WTC11 (cell line): ENCODE data around the gene BTBD9. TPM values are rescaled to one million over a fixed set of nuclear protein-coding genes. Genes with fewer than 3 reads are reported as not detected.

Source experiments
- ATAC-seq: fragments of 200-7000 bp; cut with Tn5 transposase; 2 replicates; pipeline ENCODE4 v1.10.0; 2021; ENCODE audit warnings: mild to moderate bottlenecking, moderate library complexity
- CTCF ChIA-PET: fragments of 300-600 bp; sonication (Branson Sonifier 250); formaldehyde crosslinking; loops from one replicate; lab custom pipeline; 2021; ENCODE audit warnings: antibody characterized with exemption; lab: Charles Lee
- POLR2A ChIA-PET: fragments of 350-600 bp; sonication (Branson Sonifier 250); formaldehyde crosslinking; loops from one replicate; lab custom pipeline; 2021; ENCODE audit warnings: antibody characterized with exemption; lab: Charles Lee
- DNase-seq: peaks from one replicate; pipeline ENCODE4 v3.0.0; 2021; ENCODE audit warnings: low spot score
- H3K27ac Mint-ChIP-seq: 2 replicates; pipeline ENCODE4 v1.8.0; 2021; ENCODE audit warnings: mixed read lengths
- H3K27me3 Mint-ChIP-seq: 2 replicates; pipeline ENCODE4 v1.8.0; 2021; ENCODE audit warnings: low read depth, mild to moderate bottlenecking, moderate library complexity, mixed read lengths
- H3K36me3 Mint-ChIP-seq: 2 replicates; pipeline ENCODE4 v1.8.0; 2021; ENCODE audit warnings: mixed read lengths
- H3K4me1 Mint-ChIP-seq: 2 replicates; pipeline ENCODE4 v1.8.0; 2022; ENCODE audit warnings: mixed read lengths
- H3K4me3 Mint-ChIP-seq: 2 replicates; pipeline ENCODE4 v1.8.0; 2021; ENCODE audit warnings: mild to moderate bottlenecking, moderate library complexity, mixed read lengths
- H3K9me3 Mint-ChIP-seq: 2 replicates; pipeline ENCODE4 v1.8.0; 2021; ENCODE audit warnings: mixed read lengths
- ARID4B ChIP-seq: sonication (generic); formaldehyde crosslinking; IDR thresholded peaks from 2 replicates; pipeline ENCODE4 v1.8.0; 2023; ENCODE audit warnings: missing genetic modification reagents, mild to moderate bottlenecking, borderline replicate concordance
- ATF1 ChIP-seq: sonication (generic); formaldehyde crosslinking; IDR thresholded peaks from 2 replicates; pipeline ENCODE4 v1.8.1; 2023; ENCODE audit warnings: mild to moderate bottlenecking, moderate library complexity, missing genetic modification reagents
- CBFB ChIP-seq: sonication (generic); formaldehyde crosslinking; IDR thresholded peaks from 2 replicates; pipeline ENCODE4 v1.8.1; 2022; ENCODE audit warnings: mild to moderate bottlenecking, low read depth, missing genetic modification reagents
- CREM ChIP-seq: sonication (generic); formaldehyde crosslinking; IDR thresholded peaks from 2 replicates; pipeline ENCODE4 v1.8.1; 2022; ENCODE audit warnings: mild to moderate bottlenecking, missing genetic modification reagents, moderate library complexity
- ESRRA ChIP-seq: sonication (generic); formaldehyde crosslinking; IDR thresholded peaks from 2 replicates; pipeline ENCODE4 v1.8.1; 2022; ENCODE audit warnings: mild to moderate bottlenecking, missing genetic modification reagents, borderline replicate concordance
- GTF2I ChIP-seq: fragments of 250-450 bp; sonication (Bioruptor Pico); conservative IDR thresholded peaks from 2 replicates; pipeline ENCODE4 v1.4.0; 2021; ENCODE audit warnings: mild to moderate bottlenecking
- MYBL2 ChIP-seq: sonication (generic); formaldehyde crosslinking; IDR thresholded peaks from 2 replicates; pipeline ENCODE4 v1.8.1; 2023; ENCODE audit warnings: mild to moderate bottlenecking, moderate library complexity, missing genetic modification reagents
- NFATC4 ChIP-seq: fragments of 250-450 bp; sonication (Bioruptor Pico); IDR thresholded peaks from 2 replicates; pipeline ENCODE4 v1.9.0; 2021; ENCODE audit warnings: mild to moderate bottlenecking
- NFYB ChIP-seq: sonication (generic); formaldehyde crosslinking; conservative IDR thresholded peaks from 2 replicates; pipeline ENCODE4 v1.8.0; 2022; ENCODE audit warnings: low read depth, missing genetic modification reagents
- NR1H2 ChIP-seq: sonication (generic); formaldehyde crosslinking; IDR thresholded peaks from 2 replicates; pipeline ENCODE4 v1.9.0; 2021; ENCODE audit warnings: mild to moderate bottlenecking, moderate library complexity, missing genetic modification reagents
- SMAD3 ChIP-seq: sonication (generic); formaldehyde crosslinking; IDR thresholded peaks from 2 replicates; pipeline ENCODE4 v1.8.0; 2022; ENCODE audit warnings: missing genetic modification reagents, mild to moderate bottlenecking, borderline replicate concordance
- SMAD4 ChIP-seq: sonication (generic); formaldehyde crosslinking; IDR thresholded peaks from 2 replicates; pipeline ENCODE4 v1.8.0; 2022; ENCODE audit warnings: mild to moderate bottlenecking, missing genetic modification reagents
- TEAD1 ChIP-seq: sonication (generic); formaldehyde crosslinking; IDR thresholded peaks from 2 replicates; pipeline ENCODE4 v1.8.0; 2022; ENCODE audit warnings: mild to moderate bottlenecking, missing genetic modification reagents
- ZNF232 ChIP-seq: sonication (generic); formaldehyde crosslinking; IDR thresholded peaks from 2 replicates; pipeline ENCODE4 v1.8.0; 2022; ENCODE audit warnings: mild to moderate bottlenecking, missing genetic modification reagents
- ZNF416 ChIP-seq: fragments of 250-450 bp; sonication (Bioruptor Pico); IDR thresholded peaks from 2 replicates; pipeline ENCODE4 v1.9.0; 2021; ENCODE audit warnings: mild to moderate bottlenecking, inconsistent platforms
- ZNF512 ChIP-seq: sonication (generic); formaldehyde crosslinking; IDR thresholded peaks from 2 replicates; pipeline ENCODE4 v1.8.1; 2022; ENCODE audit warnings: missing genetic modification reagents, borderline replicate concordance
- total RNA-seq: library from RNA; stranded (reverse); gene quantifications from 3 replicates; pipeline ENCODE4 v1.2.3, GENCODE V29; 2021
- TF ChIP-seq, protein P1 (sequence below): sonication (generic); formaldehyde crosslinking; IDR thresholded peaks from 2 replicates; pipeline ENCODE4 v1.8.0; 2023; ENCODE audit warnings: missing genetic modification reagents
- TF ChIP-seq, protein P2 (sequence below): sonication (generic); formaldehyde crosslinking; conservative IDR thresholded peaks from 2 replicates; pipeline ENCODE4 v1.8.1; 2023; ENCODE audit warnings: mild to moderate bottlenecking, low read depth, missing genetic modification reagents, moderate library complexity
- TF ChIP-seq, protein P3 (sequence below): sonication (generic); formaldehyde crosslinking; IDR thresholded peaks from 2 replicates; pipeline ENCODE4 v1.8.1; 2023; ENCODE audit warnings: mild to moderate bottlenecking, missing genetic modification reagents, borderline replicate concordance

BTBD9 gene
- total RNA-seq, 1 experiment from 2014 or later = 4.2 TPM

DNA sequence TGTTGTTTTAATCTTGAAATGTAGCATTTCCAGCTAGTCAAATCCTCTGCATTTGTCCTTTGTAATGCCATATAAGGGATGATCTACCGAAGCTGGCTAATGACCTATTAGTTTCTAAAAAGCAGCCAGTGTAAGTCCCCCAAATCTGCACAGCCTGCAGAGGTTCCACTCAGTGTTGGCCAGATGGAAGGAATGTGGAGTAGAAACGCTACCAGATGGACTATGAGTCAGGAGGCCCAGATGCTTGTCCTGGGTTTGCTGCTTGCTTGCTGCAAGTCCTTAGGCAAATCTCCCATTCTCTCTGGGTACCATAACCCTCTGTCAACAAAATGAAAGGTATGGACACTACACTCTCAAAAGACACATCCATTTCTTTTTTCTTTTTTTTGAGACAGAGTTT is 149.8 kb downstream of the BTBD9 start:
- H3K27ac Mint-ChIP-seq = no peak overlapping the region
- no peak for DNase-seq
- TF ChIP-seq ZNF232 (CRISPR knock-in tag) (no peak), ATF1 (CRISPR knock-in tag) (no peak), NFATC4 (CRISPR knock-in tag) (no peak), NFYB (no peak), GTF2I (CRISPR knock-in tag) (no peak), SMAD4 (no peak), ZNF512 (CRISPR knock-in tag) (no peak), TEAD1 (CRISPR knock-in tag) (no peak), NR1H2 (CRISPR knock-in tag) (no peak), CREM (CRISPR knock-in tag) (no peak)
- TF ChIP-seq, protein P1, sequence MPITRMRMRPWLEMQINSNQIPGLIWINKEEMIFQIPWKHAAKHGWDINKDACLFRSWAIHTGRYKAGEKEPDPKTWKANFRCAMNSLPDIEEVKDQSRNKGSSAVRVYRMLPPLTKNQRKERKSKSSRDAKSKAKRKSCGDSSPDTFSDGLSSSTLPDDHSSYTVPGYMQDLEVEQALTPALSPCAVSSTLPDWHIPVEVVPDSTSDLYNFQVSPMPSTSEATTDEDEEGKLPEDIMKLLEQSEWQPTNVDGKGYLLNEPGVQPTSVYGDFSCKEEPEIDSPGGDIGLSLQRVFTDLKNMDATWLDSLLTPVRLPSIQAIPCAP (CRISPR knock-in tag) = no peak
- TF ChIP-seq, protein P2, sequence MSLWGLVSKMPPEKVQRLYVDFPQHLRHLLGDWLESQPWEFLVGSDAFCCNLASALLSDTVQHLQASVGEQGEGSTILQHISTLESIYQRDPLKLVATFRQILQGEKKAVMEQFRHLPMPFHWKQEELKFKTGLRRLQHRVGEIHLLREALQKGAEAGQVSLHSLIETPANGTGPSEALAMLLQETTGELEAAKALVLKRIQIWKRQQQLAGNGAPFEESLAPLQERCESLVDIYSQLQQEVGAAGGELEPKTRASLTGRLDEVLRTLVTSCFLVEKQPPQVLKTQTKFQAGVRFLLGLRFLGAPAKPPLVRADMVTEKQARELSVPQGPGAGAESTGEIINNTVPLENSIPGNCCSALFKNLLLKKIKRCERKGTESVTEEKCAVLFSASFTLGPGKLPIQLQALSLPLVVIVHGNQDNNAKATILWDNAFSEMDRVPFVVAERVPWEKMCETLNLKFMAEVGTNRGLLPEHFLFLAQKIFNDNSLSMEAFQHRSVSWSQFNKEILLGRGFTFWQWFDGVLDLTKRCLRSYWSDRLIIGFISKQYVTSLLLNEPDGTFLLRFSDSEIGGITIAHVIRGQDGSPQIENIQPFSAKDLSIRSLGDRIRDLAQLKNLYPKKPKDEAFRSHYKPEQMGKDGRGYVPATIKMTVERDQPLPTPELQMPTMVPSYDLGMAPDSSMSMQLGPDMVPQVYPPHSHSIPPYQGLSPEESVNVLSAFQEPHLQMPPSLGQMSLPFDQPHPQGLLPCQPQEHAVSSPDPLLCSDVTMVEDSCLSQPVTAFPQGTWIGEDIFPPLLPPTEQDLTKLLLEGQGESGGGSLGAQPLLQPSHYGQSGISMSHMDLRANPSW (CRISPR knock-in tag) = no peak

DNA sequence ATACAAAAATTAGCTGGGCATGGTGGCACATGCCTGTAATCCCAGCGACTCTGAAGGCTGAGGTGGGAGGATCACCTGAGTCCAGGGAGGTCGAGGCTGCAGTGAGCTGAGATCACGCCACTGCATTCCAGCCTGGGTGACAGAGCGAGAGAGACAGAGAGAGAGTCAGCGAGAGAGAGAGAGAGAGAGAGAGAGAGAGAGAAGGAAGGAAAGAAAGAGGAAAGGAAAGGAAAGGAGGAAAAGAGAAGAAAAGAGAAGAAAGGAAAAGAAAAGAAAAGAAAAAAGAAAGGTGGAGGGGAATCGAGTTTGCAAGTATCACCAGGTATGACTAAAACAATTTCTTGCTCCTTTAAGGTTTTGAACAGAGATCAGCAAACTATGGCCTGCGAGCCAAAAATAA is 152.3 kb downstream of the BTBD9 start:
- ChIA-PET POLR2A (interaction anchor here (0.6 kb wide), 1 partner anchor 51 kb away, joined by 3 read pairs; no protein-coding TSS in a partner anchor), CTCF (interaction anchor here (1.2 kb wide), 1 partner anchor 312 kb away, joined by 3 read pairs; no protein-coding TSS in a partner anchor)
- Mint-ChIP-seq H3K4me1 (no peaks in the 10 kb centered on the region), H3K27ac (no peak overlapping the region), H3K27me3 (no peaks in the 10 kb centered on the region), H3K36me3 (no peaks in the 10 kb centered on the region), H3K4me3 (no peak overlapping the region), H3K9me3 (no peaks in the 10 kb centered on the region)
- no peak for DNase-seq
- ATAC-seq = no peak
- TF ChIP-seq MYBL2 (CRISPR knock-in tag) = no peak
- TF ChIP-seq SMAD4 = no peak
- TF ChIP-seq NFYB = no peak
- no peak for TF ChIP-seq CBFB (CRISPR knock-in tag)

More for the DNA sequence above, 149.8 kb downstream of the BTBD9 start:
- H3K4me1 Mint-ChIP-seq = peaks cover 7% of the 10 kb centered on the region
- no peaks in the 10 kb centered on the region for H3K36me3 Mint-ChIP-seq
- CTCF ChIA-PET = interaction anchor here (1.0 to 1.2 kb wide), 2 partner anchors 11 to 14 kb away, joined by 3 to 4 read pairs; no protein-coding TSS in a partner anchor
- H3K4me3 Mint-ChIP-seq = no peak overlapping the region
- POLR2A ChIA-PET = no interaction called here
- H3K27me3 Mint-ChIP-seq = no peaks in the 10 kb centered on the region
- no peaks in the 10 kb centered on the region for H3K9me3 Mint-ChIP-seq
- ATAC-seq = no peak

DNA sequence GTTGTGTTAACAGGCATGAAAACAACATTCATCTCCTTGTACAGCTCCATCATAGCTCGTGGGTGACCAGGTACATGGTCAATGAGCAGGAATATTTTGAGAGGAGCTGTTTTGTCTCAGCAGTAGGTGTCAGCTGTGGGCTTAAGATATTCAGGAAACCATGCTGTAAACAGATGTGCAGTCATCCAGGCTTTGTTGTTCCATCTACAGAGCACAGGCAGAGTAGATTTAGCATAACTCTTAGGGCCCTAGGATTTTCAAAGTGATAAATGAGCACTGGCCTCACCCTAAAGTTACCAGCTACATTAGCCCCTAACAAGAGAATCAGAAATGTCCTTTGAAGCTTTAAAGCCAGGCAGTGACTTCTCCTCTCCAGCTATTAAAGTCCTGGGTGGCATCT is 154.2 kb downstream of the BTBD9 start:
- CTCF ChIA-PET = interaction anchor here (0.7 to 1.2 kb wide), 2 partner anchors 9 to 452 kb away, joined by 3 to 4 read pairs; no protein-coding TSS in a partner anchor
- Mint-ChIP-seq H3K9me3 (no peaks in the 10 kb centered on the region), H3K4me3 (no peak overlapping the region), H3K4me1 (no peaks in the 10 kb centered on the region), H3K36me3 (no peaks in the 10 kb centered on the region), H3K27me3 (no peaks in the 10 kb centered on the region), H3K27ac (no peak overlapping the region)
- ATAC-seq = no peak
- no peak for DNase-seq
- POLR2A ChIA-PET = no interaction called here
- no peak for TF ChIP-seq ESRRA (CRISPR knock-in tag)
- TF ChIP-seq SMAD3 (CRISPR knock-in tag) = no peak
- no peak for TF ChIP-seq ARID4B
- TF ChIP-seq, protein P3, sequence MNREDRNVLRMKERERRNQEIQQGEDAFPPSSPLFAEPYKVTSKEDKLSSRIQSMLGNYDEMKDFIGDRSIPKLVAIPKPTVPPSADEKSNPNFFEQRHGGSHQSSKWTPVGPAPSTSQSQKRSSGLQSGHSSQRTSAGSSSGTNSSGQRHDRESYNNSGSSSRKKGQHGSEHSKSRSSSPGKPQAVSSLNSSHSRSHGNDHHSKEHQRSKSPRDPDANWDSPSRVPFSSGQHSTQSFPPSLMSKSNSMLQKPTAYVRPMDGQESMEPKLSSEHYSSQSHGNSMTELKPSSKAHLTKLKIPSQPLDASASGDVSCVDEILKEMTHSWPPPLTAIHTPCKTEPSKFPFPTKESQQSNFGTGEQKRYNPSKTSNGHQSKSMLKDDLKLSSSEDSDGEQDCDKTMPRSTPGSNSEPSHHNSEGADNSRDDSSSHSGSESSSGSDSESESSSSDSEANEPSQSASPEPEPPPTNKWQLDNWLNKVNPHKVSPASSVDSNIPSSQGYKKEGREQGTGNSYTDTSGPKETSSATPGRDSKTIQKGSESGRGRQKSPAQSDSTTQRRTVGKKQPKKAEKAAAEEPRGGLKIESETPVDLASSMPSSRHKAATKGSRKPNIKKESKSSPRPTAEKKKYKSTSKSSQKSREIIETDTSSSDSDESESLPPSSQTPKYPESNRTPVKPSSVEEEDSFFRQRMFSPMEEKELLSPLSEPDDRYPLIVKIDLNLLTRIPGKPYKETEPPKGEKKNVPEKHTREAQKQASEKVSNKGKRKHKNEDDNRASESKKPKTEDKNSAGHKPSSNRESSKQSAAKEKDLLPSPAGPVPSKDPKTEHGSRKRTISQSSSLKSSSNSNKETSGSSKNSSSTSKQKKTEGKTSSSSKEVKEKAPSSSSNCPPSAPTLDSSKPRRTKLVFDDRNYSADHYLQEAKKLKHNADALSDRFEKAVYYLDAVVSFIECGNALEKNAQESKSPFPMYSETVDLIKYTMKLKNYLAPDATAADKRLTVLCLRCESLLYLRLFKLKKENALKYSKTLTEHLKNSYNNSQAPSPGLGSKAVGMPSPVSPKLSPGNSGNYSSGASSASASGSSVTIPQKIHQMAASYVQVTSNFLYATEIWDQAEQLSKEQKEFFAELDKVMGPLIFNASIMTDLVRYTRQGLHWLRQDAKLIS (CRISPR knock-in tag) = no peak
- TF ChIP-seq ZNF416 (CRISPR knock-in tag) = no peak
- no peak for TF ChIP-seq ATF1 (CRISPR knock-in tag)
